ENCODE results near the gene MACROD2. TPM values are rescaled to one million over a fixed set of nuclear protein-coding genes. Genes with fewer than 3 reads are reported as not detected.

MACROD2 gene
- total RNA-seq, 1 donor from 2014 or later = 78.2 TPM

- Histone ChIP-seq H3K4me1 (no peaks in the 10 kb centered on the region), H3K27ac (no peak overlapping the region), H3K4me3 (no peak overlapping the region), H3K27me3 (no peaks in the 10 kb centered on the region), H3K36me3 (no peaks in the 10 kb centered on the region), H3K9me3 (no peaks in the 10 kb centered on the region)
- intact Hi-C loops (cut with DNase I) = no loop called here
- ATAC-seq = no peak
- DNase-seq = no peak
- no peak for TF ChIP-seq CTCF (IDR thresholded peaks at IDR 0.05)
Measured at GRCh38 chr20:14828459-14828858, 833.1 kb downstream of the MACROD2 start.

GRCh38 chr20:14829906-14830305 lies 834.6 kb downstream of the MACROD2 start:
- no peaks in the 10 kb centered on the region for H3K27me3 ChIP-seq
- no peak for DNase-seq
- H3K27ac ChIP-seq = no peak overlapping the region
- no peaks in the 10 kb centered on the region for H3K9me3 ChIP-seq
- no peaks in the 10 kb centered on the region for H3K36me3 ChIP-seq
- no peak for TF ChIP-seq CTCF (IDR thresholded peaks at IDR 0.05)
- intact Hi-C loops (cut with DNase I) = no loop called here
- ATAC-seq = no peak
- H3K4me1 ChIP-seq = no peaks in the 10 kb centered on the region
- no peak overlapping the region for H3K4me3 ChIP-seq

- TF ChIP-seq CTCF (IDR thresholded peaks at IDR 0.05) = no peak
- no peaks in the 10 kb centered on the region for H3K27me3 ChIP-seq
- DNase-seq = no peak
- H3K27ac ChIP-seq = no peak overlapping the region
- no peaks in the 10 kb centered on the region for H3K9me3 ChIP-seq
- H3K4me3 ChIP-seq = no peak overlapping the region
- ATAC-seq = no peak
- intact Hi-C loops (cut with DNase I) = no loop called here
- H3K4me1 ChIP-seq = no peaks in the 10 kb centered on the region
- no peaks in the 10 kb centered on the region for H3K36me3 ChIP-seq
Measured at GRCh38 chr20:14830466-14830865, 835.1 kb downstream of the MACROD2 start.

GRCh38 chr20:14830899-14831298 lies 835.6 kb downstream of the MACROD2 start:
- no peaks in the 10 kb centered on the region for H3K4me1 ChIP-seq
- no peak for TF ChIP-seq CTCF (IDR thresholded peaks at IDR 0.05)
- no peak for ATAC-seq
- no peaks in the 10 kb centered on the region for H3K9me3 ChIP-seq
- no peaks in the 10 kb centered on the region for H3K27me3 ChIP-seq
- no peak for DNase-seq
- no peak overlapping the region for H3K4me3 ChIP-seq
- no peaks in the 10 kb centered on the region for H3K36me3 ChIP-seq
- intact Hi-C loops (cut with DNase I) = no loop called here
- H3K27ac ChIP-seq = no peak overlapping the region

GRCh38 chr20:14832630-14833029 lies 837.3 kb downstream of the MACROD2 start:
- Histone ChIP-seq H3K27me3 (no peaks in the 10 kb centered on the region), H3K27ac (no peak overlapping the region), H3K36me3 (no peaks in the 10 kb centered on the region), H3K9me3 (no peaks in the 10 kb centered on the region), H3K4me1 (no peaks in the 10 kb centered on the region), H3K4me3 (no peak overlapping the region)
- no peak for DNase-seq
- no peak for ATAC-seq
- intact Hi-C loops (cut with DNase I) = no loop called here
- TF ChIP-seq CTCF (IDR thresholded peaks at IDR 0.05) = no peak

All from upper lobe of right lung (tissue), 1 donor.